ENCODE data around the gene GFOD2.
"Not testable (repeated sequence)": the region's sequence is repeated elsewhere in the genome, so short reads cannot be mapped to it uniquely, and the experiment has no call there.

The GFOD2 gene

GRCh38 chr16:67719048-67719777 lies at the start of gene GFOD2:
GFOD2 (minus strand) TSS chr16:67719316; CDS start chr16:67685715, 33,601 bp downstream.
- peak; percentile 65 for DNase-seq

DNA sequence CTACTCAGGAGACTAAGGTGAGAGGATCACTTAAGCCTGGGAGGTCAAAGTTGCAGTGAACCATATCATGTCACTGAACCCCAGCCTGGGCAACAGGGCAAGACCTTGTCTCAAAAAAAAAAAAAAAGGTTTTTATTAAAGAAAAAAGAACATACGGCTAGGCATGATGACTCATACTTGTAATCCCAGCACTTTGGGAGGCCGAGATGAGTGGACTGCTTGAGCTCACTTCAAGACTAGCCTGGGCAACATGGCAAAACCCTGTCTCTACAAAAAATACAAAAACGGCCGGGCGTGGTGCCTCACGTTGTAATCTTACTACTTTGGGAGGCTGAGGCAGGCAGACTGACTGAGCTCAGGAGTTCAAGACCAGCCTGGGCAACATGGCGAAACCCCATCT lies 48.8 kb upstream of the GFOD2 start:
- DNase-seq: no peak

DNA sequence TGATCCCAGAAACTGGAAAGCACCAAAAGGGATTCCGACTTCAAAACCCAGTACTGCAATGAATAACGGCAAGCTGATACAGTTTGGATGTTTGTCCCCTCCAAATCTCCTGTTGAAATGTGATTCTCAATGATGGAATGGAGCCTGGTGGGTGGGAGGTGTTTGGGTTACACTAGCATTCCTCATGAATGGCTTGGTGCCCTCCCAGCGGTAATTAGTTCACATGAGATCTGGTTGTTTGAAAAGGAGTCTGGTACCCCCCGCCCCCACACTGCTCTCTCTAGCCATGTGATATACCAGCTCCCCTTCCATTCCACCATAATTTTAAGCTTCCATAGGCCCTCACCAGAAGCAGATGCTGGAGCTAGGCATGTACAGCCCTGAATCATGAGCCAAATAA lies 47.2 kb upstream of the GFOD2 start:
- DNase-seq: no peak

DNA sequence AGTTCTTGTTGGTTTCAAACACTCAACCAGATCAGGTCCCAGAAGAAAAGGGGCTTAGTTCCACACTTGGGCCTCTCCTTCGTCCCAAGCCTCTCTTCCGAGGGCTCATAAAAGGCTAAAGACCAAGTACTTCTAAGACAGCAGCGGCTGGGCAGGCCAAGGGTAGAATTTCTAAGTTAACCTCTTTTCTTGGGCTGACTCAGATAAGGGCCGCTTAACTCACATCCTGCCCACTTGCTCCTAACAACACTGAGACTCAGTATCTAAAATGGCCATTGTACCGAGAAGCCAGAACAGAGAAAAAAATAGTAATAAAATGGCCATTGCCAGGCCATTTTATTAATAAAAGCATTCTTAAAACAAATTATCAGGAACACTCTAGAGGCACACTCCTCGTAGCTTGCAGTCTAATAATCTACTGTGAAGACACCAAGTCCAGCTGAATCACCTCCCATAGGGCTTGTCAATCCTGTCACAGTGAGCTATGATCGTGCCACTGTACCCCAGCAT lies 45.1 kb upstream of the GFOD2 start:
- no peak for DNase-seq

DNA sequence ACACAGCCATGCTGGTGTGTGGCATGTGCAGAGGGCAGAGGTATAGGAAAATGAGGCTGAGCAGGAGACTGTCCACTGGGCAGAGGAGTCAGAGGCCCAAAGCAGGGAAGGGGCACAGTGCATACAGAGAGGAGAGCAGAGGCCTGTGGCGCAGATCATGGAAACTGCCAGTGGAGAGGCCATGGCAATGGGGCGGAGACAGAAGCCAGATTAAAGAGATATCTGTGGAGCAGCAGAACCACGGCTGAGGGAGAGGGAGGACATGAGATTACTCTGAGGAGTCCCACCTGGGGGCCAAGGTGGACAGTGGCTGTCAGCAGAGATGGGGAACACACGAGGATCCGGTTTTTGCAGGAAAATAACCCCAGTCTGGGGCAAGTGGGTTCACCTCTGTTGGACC lies 44.0 kb upstream of the GFOD2 start:
- DNase-seq: no peak

DNA sequence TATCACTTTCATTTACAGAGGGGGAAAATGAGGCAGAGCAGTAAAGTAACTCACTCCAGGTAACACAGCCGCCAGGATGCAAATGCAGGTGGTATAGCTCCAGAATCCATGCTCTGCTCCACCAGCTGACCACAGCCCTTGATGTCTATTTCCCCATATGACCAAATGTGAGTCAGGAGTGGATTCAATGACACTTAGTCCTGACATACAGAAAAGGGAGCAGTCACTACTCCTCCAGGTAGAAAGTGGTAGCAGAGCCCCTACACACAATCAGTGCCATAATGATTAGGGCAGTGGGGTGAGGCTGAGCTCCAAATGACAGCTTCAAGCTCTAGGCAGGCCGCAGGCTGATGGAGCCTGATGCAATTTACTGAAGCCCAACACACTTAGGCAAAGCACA lies 43.3 kb upstream of the GFOD2 start:
- DNase-seq: no peak

DNA sequence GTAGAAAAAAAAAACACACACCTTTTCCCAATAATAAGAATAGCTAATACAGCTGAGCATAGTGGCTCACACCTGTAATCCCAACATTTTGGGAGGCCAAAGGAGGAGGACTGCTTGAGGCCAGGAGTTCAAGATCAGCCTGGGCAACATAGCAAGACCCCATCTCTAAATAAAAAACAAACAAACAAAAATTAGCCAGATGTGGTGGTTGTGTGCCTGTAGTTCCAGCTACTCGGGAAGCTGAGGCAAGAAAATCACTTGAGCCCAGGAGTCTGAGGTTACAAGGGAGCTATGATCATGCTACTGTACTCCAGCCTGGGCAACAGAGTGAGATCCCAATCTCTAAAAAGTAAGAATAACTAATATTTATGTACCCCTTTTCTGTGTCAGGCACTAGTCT lies 42.8 kb upstream of the GFOD2 start:
- DNase-seq: no peak

GRCh38 chr16:67760956-67761230 lies 41.8 kb upstream of the GFOD2 start:
- DNase-seq: no peak

GRCh38 chr16:67760206-67760955 lies 41.3 kb upstream of the GFOD2 start:
- no peak for DNase-seq

DNA sequence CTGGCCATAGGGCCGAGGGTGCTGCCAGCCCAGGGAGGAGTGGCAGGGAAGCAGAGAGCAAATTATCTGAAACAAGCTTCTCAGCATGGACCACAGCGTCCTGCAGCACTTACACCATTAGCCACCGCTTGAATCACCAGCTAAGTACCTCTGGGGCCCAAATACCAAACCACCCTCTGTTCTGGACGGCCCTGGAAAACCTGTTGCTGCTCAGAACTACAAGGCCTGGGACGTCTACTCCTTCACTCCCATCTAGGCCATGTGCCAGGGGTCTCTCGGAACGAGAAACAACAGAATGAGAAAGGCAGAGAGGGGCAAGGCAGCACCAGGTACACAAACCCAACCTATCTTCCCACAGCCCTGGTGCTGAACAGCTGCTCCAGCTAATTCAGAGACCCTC lies 39.9 kb upstream of the GFOD2 start:
- no peak for DNase-seq

DNA sequence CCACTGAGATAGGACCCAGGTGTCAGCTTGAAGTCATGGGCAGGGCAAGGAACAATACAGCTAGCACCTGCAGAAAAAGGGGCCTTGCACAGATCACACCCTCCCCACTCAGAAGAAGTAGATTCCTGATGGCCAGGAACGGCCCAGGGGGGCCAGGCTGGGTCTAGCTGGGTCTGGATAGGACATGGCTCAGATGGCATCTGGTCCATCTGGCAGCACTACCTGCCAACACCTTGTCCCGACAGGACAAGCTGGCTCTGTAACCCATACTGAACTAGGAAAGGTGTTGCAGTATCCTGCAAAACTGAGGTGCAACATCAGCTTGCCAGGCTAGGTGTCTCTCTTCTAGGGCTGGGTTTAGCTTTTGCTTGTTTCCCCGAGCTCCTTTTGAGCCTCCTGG lies 38.9 kb upstream of the GFOD2 start:
- DNase-seq: no peak

DNA sequence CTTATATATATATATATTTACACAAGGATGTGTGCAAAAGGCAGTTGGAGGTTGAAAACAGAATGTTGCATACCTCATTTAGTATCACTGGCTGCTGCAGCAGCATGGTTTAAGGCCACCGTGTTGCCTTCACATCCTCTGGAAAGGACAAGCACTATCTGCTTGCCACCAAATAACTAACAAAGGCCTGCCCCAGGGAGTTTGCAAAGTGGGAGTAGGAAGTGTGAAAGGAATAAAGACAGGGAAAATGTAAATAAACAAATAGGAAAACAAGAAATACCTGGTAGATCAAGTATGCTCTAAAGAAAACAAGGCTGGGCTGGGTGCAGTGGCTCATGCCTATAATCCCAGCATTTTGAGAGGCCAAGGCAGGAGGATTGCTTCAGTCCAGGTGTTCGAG lies 33.5 kb upstream of the GFOD2 start:
- DNase-seq: no peak

- not testable (repeated sequence) for DNase-seq
These were observed 32.2 kb upstream of the GFOD2 start for GRCh38 chr16:67751331-67751730.

- DNase-seq: no peak
These were observed 31.4 kb upstream of the GFOD2 start for GRCh38 chr16:67750466-67750865.

GRCh38 chr16:67749436-67750078 lies 30.4 kb upstream of the GFOD2 start:
- no peak for DNase-seq

DNA sequence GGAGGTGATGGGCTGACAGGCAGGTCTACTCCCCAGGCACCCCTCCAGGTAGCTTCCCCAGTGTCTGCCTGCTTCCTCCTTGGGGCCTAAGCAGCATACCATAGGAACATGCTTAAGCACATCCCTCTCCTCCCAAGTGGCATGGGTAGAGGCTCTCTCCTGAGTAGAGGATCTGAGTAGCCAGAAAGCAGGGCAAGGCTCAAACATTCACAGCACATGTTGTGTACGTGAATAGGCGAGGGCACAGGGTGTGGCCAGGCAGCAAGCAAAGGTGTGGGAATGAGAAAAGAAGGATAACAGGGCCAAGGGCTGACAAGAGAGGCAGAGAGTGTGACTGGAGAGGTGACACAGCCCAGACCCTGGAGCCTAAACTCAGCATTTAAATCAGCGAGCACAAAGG lies 29.7 kb upstream of the GFOD2 start:
- DNase-seq: no peak

DNA sequence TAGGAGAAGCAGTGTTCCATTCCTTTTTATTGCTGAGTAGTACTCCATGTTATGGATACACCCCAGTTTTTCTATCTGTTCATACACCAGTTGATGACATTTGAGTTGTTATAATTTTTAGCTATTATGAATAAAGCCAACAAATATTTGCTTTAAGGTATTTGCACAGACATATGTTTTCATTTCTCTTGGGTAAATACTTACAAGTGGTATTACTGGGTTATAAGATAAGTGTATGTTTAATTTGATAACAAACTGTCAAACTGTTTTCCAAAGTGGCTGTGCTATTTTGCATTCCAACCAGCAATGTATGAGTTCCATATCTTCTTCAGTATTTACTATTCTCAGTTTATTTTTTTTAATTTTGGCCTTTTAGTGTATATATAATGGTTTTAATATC lies 27.7 kb upstream of the GFOD2 start:
- DNase-seq: no peak

DNA sequence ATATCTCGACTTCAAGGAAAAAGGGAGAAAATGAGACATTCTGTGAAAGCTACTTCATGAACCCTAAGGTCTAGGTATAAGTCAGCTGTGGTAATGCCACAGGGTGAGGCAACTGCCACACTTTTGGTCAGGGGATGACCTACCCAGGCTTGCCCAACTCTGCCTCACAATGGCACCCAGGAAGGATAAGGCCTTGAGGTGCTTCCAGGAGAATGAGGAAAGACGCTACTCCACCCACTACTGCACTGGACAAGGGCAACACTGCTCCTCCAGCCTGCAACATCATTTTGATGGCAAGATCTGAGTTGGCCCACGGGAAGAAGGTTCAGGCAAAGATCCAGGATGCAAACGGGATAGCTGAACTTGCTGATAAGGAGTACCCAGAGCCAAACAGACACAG lies 22.0 kb upstream of the GFOD2 start:
- DNase-seq: no peak

DNA sequence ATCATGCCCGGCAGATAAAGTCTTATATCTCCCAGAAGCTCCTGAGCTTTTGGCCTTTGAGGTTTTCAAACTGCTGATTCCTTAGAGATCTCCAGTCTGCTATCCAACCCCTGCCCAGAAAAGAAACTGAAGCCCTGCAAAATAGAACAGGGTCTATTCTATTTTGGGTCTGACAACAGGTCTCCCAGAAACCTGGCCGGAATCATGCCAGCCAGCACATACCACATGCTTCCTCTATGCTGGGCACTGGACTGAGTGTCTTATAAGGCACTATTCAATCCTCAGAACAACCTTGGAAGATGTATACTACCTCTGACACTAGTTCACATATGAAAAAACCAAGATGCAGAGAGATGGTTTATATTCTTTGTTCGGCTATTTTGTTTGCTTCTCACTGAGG lies 21.3 kb upstream of the GFOD2 start:
- DNase-seq: no peak

DNA sequence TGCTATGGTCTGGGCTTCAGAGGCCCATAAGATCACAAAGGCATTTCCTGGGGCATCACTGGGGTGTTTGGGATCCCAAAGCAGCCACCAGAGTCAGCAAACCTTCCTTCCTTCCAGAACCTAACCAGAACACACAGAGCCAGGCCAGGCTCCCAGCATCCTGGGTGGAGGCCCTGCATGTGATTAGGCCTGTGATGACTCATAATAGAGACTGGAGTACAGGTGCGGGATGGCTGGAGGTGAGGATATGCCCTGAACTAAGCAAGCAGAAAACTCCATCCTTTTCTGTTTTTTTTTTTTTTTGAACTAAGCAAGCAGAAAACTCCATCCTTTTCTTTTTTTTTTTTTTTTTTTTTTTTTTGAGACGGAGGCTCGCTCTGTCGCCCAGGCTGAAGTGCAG lies 17.7 kb upstream of the GFOD2 start:
- DNase-seq: no peak

DNA sequence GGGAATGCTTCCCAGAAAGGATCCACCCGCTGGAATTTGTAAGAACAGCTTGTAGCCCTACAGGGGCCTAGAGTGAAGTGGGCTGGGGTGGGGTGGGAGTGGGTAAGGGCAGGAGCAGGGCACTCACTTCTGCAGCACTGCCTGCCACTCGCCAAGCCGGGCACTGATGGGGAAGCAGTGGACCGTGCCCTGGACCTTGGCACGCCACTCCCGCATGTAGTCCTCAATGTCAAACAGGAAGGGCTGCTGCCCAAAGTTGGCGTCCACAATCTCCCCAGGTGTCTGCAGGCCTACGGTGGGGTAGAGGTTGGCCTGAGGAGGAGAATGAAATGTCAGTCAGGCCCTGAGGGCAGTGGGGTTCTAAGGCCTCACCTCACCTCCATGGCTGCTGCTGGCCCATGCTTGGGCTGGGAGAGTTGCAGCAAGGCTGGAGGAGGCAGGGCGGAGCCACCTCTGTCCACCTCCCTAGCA lies 15.7 kb upstream of the GFOD2 start:
- no peak for DNase-seq

DNA sequence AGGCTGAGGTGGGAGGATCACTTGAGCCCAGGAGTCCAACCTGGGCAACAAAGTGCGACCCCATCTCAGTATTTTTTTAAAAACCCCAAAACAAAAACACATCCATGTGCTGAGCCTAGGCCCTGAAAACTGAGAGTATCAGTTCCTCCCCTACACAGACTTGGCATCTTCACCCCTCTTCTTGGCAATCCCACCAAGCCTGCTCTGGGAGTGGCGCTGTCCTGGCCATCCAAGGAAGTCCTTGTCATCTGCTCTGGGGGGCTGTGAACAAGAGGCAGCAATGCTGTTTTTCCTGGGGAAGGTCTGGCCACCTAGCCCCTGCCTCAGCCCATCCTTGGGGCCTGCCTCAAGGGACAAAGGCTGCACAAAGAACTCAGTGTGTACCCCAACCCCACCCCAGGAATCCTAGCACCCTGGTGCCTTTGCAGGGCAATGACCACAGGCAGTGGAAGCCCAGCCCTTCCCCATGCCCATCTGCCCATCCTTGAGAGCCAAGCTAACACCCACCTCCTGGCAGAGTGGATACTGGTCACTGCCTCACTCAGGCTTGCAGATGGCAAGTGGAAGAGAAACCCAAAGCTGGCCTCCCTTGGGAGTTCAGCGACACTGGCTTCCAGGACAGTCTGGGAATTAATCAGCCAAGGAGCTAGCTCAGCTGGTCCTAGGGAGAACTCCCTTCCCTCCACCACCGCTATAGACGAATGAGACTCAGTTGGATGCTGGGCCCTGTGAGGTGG lies 14.8 kb upstream of the GFOD2 start:
- no peak for DNase-seq

DNA sequence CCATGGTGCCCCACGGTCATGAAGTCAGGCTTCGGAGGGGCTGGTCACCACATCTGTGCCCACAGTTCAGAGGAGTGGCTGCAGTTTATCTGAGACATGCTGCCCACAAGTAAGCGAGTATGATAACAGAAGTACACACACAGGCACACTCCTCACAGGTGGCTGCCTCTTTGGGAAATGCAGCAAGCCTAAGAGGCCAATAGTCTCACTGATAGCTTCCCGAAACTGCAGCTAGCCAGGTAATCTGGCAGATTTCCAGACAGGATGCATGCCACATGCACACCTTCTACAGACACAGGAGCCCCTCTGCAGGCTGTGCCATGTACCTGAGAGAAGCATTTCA lies 12.6 kb upstream of the GFOD2 start:
- DNase-seq: no peak
